Stimulated activated naive CD8-positive, alpha-beta T cell treated with anti-CD3 and anti-CD28 coated beads, Interleukin-15, Interleukin-2, amounts not matched to agents 100 ng/mL and 50 ng/mL, for 24 hours (primary cell): ENCODE data around the gene GABARAPL2.
"Not testable (repeated sequence)": the region's sequence is repeated elsewhere in the genome, so short reads cannot be mapped to it uniquely, and the experiment has no call there.

Source experiments
- H3K27ac Mint-ChIP-seq: one replicate; pipeline ENCODE4 v1.8.0; 2021; ENCODE audit warnings: mild to moderate bottlenecking, mixed read lengths
- H3K27me3 Mint-ChIP-seq: one replicate; pipeline ENCODE4 v1.8.0; 2021; ENCODE audit warnings: mixed read lengths
- H3K36me3 Mint-ChIP-seq: one replicate; pipeline ENCODE4 v1.8.0; 2021; ENCODE audit warnings: low read depth, mixed read lengths
- H3K4me1 Mint-ChIP-seq: one replicate; pipeline ENCODE4 v1.8.0; 2021; ENCODE audit warnings: low read depth, mixed read lengths
- H3K4me3 Mint-ChIP-seq: one replicate; pipeline ENCODE4 v1.8.0; 2021; ENCODE audit warnings: mild to moderate bottlenecking, mixed read lengths
- H3K9me3 Mint-ChIP-seq: one replicate; pipeline ENCODE4 v1.8.0; 2021; ENCODE audit warnings: mixed read lengths

Gene GABARAPL2

DNA sequence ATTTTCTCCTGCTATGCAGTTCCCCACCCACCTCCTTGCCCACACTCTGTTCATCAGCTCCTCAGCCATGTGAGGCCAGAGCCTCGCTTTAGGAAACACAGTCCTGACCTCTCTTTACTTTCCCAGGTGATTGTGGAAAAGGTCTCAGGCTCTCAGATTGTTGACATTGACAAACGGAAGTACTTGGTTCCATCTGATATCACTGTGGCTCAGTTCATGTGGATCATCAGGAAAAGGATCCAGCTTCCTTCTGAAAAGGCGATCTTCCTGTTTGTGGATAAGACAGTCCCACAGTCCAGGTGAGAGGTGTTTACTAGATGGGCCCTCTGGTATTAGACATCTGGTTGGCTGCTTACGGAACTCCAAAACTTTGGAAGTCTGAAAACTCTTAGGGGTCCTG is 1.7 kb downstream of the GABARAPL2 start:
- Mint-ChIP-seq H3K36me3 (peaks cover 16% of the 10 kb centered on the region), H3K4me1 (peaks cover 51% of the 10 kb centered on the region), H3K27ac (no peak overlapping the region)

DNA sequence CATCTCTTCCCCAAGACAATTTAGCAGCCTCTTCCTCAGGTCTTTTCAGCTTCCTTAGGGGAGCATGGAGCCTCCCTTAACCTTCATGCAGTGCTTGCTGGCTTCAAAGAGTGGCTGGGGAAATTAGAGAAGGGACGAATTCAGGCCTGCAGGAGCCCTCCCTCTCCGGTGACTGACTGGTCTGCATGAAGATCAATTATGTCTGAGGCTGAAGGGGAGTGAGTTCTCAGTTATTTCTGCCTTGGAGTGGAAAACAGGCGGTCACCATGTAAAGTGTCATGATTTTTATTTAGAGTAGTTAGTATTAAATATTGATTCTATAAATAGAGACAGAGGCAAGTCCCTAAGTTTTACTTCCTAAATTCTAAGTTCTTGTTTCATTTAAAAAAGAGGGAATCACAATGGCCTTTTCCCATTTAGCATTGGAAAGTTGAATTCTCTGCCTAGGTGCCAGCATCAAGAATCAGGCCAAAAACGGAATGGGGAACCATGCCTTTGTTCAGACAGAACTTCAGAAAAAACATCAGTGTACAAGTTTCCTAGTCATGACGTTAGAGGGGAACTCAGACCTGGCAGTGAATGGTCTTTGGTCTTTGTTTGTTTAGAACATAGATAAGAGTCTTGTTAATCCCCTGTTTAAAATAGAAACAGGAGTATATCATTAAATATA is 4.4 kb downstream of the GABARAPL2 start:
- Mint-ChIP-seq H3K27ac (peak overlapping the region; percentile 63), H3K4me3 (no peak overlapping the region), H3K9me3 (no peaks in the 10 kb centered on the region), H3K27me3 (no peaks in the 10 kb centered on the region), H3K36me3 (peaks cover 34% of the 10 kb centered on the region), H3K4me1 (peaks cover 48% of the 10 kb centered on the region)

More for the DNA sequence above, 1.7 kb downstream of the GABARAPL2 start:
- Mint-ChIP-seq H3K9me3 (no peaks in the 10 kb centered on the region), H3K4me3 (peak overlapping the region; percentile 99), H3K27me3 (peaks cover 6% of the 10 kb centered on the region)

DNA sequence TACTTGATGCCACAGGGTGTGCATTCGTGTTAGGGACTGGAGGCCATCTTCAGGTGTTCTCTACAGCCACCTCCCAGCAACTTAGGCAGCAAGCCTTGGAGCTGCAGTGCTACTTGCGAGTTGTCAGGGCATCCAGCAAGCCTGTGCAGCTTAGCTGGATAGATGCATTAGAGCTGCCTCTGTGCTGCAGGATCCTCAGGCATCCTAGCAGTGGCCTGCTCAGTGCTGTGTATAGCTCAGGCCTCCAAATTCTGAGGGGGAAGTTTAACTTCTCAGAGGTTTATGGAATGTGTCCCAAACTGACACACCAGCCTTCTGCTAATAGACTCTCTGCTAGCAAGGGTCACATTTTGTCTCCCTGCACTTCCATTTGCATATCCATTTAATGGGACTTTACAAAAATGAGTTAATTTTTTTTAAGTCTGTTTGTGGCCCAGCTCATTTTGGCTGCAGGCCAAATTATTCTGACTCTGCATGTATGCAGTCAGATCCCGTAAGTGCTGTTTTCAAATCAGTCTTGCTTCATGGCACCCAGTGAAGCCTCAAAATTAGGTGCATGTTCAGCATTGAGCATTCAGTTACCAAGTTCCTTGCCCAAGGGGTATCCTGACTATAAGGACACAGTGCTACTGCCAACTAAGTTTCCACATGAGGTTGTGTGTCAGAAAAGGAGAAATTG is 6.8 kb downstream of the GABARAPL2 start:
- no peaks in the 10 kb centered on the region for H3K27me3 Mint-ChIP-seq
- H3K9me3 Mint-ChIP-seq: no peaks in the 10 kb centered on the region
- peaks cover 40% of the 10 kb centered on the region for H3K4me1 Mint-ChIP-seq
- no peak overlapping the region for H3K27ac Mint-ChIP-seq
- H3K36me3 Mint-ChIP-seq: peaks cover 50% of the 10 kb centered on the region
- H3K4me3 Mint-ChIP-seq: no peak overlapping the region

DNA sequence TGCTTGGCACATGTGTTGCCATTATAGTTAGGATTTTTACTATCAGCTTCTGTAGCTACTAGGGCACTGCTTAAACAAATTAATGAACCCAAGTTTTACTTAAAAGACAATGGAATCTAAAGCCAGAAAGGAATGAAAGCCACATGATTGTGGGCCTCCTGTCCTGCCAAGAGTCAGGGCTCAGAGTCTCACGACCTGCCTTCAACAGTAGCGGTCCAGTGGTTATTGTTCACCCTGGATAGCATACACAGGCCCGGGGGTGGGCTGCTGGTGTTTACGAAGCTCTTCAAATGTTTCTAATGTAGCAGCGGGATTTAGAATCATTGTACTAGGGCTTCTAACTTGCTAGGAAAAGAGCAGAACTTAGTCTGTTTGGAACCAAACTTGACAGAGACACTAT is 7.8 kb downstream of the GABARAPL2 start:
- Mint-ChIP-seq H3K9me3 (no peaks in the 10 kb centered on the region), H3K36me3 (peaks cover 57% of the 10 kb centered on the region), H3K27me3 (no peaks in the 10 kb centered on the region), H3K4me1 (peaks cover 39% of the 10 kb centered on the region), H3K27ac (peak overlapping the region; percentile 32), H3K4me3 (no peak overlapping the region)

DNA sequence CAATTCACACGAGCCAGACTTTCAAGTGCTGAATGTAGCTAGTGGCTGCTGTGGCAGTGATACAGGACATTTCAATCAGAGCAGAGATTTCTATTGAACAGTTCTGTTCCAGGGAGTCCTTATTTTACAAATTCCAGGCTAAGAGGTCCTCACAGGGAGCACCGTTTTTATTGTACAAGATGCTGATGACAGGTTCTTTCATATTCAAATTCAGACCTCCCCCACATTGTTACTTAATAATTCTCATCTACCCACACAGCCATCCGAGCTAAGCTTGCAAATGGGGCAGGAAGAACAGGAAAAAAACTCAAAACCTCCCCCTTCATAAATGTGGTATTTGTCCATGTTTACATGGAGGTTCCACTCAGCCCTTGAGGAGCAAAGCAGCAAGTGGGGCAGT is 9.8 kb downstream of the GABARAPL2 start:
- peaks cover 36% of the 10 kb centered on the region for H3K4me1 Mint-ChIP-seq
- no peaks in the 10 kb centered on the region for H3K9me3 Mint-ChIP-seq
- H3K36me3 Mint-ChIP-seq: peaks cover 65% of the 10 kb centered on the region
- no peak overlapping the region for H3K4me3 Mint-ChIP-seq
- H3K27me3 Mint-ChIP-seq: no peaks in the 10 kb centered on the region
- peak overlapping the region; percentile 26 for H3K27ac Mint-ChIP-seq

DNA sequence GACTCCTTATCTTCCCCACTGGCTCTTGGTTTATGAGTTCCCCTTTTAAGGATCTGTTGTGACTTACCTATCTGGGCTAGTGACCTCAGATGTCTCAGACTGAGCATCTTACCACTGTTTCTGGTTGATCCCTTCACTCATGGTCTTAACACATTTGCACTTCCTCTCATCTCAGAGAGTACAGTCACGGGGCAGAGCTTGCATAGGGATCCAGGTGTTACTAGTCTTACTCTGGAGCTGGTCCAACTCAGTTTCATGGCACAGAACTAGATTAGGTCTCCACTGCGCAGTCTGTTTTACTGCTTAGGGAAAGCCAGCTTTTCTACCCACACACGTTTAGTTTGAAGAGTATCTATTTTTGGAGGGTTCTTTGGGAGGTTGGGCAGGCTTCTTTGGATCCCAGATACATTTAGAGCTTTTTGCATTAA is 10.2 kb downstream of the GABARAPL2 start:
- Mint-ChIP-seq H3K27me3 (no peaks in the 10 kb centered on the region), H3K4me3 (no peak overlapping the region), H3K4me1 (peaks cover 32% of the 10 kb centered on the region), H3K36me3 (peaks cover 62% of the 10 kb centered on the region), H3K9me3 (no peaks in the 10 kb centered on the region), H3K27ac (peak overlapping the region; percentile 26)

DNA sequence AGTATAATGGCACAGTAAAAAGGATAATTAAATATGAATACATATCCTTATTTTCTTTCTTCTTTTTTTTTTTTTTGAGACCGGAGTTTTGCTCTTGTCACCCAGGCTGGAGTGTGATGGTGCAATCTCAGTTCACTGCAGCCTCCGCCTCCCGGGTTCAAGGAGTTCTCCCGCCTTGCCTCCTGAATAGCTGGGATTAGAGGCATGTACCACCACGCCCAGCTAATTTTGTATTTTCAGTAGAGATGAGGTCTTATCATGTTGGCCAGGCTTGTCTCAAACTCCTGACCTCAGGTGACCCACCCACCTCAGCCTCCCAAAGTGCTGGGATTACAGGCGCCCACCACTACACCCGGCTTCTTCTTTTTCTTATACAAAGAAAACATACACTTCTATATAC is 12.0 kb downstream of the GABARAPL2 start:
- Mint-ChIP-seq H3K36me3 (peaks cover 53% of the 10 kb centered on the region), H3K27me3 (no peaks in the 10 kb centered on the region), H3K4me3 (no peak overlapping the region), H3K27ac (peak overlapping the region; percentile 67), H3K4me1 (peaks cover 29% of the 10 kb centered on the region), H3K9me3 (no peaks in the 10 kb centered on the region)

DNA sequence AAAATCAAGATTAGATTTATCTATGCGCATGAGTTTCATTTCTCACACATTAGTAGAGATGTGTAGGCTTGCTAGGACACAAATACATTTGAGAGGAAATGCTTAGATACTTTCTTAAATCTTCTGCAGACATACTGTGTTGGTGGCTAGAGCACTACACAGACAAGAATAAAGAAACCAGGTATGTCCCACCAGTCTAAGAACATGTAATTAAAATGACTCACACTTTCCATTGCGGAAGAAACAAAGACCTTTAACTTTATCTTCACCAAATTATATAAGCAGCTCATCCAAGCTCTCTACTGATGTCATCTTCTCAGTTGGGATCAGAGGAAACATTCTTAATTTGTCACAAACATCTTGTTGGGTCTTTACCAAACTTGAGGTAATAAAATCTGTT is 12.5 kb downstream of the GABARAPL2 start:
- Mint-ChIP-seq H3K4me3 (no peak overlapping the region), H3K27me3 (no peaks in the 10 kb centered on the region), H3K36me3 (peaks cover 48% of the 10 kb centered on the region), H3K4me1 (peaks cover 28% of the 10 kb centered on the region), H3K9me3 (no peaks in the 10 kb centered on the region), H3K27ac (peak overlapping the region; percentile 67)

DNA sequence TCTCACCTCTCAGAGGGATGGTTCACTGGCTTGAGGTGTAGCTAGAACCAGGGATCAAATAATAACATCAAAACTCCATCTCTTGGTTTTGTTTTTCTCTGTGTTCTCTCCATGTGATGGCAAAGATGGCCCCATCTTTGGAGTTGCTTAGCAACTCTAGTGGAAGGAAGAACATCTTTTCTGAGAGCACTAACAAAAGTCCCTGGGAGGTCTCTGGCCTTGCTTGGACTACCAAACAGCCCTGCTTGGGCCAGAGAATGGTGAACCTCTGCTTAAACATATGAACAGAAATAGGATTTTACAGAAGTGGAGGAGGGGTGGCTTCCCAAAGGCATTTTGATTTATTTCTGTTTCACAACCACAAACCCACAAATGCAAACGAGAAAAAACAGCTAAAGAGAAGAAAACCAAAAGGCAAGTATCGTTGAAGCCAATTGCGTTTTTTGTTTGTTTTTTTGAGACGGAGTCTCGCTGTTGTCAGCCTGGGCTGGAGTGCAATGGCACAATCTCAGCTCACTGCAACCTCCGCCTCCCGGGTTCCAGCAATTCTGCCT is 13.2 kb downstream of the GABARAPL2 start:
- Mint-ChIP-seq H3K27me3 (no peaks in the 10 kb centered on the region), H3K4me3 (no peak overlapping the region), H3K27ac (no peak overlapping the region), H3K9me3 (no peaks in the 10 kb centered on the region), H3K36me3 (peaks cover 43% of the 10 kb centered on the region), H3K4me1 (peaks cover 30% of the 10 kb centered on the region)

DNA sequence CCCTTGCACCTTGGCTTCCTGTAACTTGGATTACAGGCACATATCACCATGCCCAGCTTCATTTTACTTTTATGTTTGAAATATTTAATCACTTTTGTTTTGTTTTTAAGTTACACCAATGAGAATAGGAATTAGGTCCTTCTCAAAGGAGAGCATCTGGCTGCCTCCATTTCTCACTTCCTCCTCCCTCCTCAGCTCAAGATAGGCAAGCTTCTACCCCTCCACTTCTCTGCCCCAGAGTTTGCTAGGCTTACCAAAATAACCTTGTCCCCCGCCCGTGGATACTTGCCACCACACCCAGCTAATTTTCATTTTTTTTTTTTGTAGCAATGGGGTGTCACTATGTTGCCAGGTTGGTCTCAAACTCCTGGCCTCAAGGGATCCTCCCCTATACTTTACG is 17.9 kb downstream of the GABARAPL2 start:
- H3K9me3 Mint-ChIP-seq: no peaks in the 10 kb centered on the region
- H3K27ac Mint-ChIP-seq: no peak overlapping the region
- H3K4me3 Mint-ChIP-seq: no peak overlapping the region

DNA sequence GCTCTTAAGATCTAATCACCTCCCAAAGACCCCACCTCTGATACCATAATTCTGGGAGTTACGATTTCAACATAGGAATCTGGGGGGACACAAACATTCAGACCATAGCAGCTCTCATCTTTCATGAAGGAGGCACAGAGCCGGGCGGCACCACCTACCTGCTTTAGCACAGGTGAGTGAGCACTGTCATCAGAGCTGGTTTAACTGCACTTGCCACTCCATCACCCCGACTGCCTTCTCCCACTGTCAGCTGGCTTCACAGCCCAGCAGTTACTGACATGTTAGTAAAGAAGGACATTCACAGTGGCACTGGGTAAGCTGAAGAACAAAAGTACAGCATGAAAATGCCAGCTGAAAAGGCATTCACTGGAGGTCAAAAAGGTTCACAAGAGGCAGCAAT is 22.5 kb downstream of the GABARAPL2 start:
- Mint-ChIP-seq H3K4me3 (no peak overlapping the region), H3K4me1 (peaks cover 9% of the 10 kb centered on the region), H3K9me3 (no peaks in the 10 kb centered on the region), H3K27me3 (no peaks in the 10 kb centered on the region), H3K27ac (no peak overlapping the region), H3K36me3 (no peaks in the 10 kb centered on the region)

More for the DNA sequence above, 17.9 kb downstream of the GABARAPL2 start:
- Mint-ChIP-seq H3K4me1 (peaks cover 16% of the 10 kb centered on the region), H3K27me3 (no peaks in the 10 kb centered on the region), H3K36me3 (peaks cover 11% of the 10 kb centered on the region)

DNA sequence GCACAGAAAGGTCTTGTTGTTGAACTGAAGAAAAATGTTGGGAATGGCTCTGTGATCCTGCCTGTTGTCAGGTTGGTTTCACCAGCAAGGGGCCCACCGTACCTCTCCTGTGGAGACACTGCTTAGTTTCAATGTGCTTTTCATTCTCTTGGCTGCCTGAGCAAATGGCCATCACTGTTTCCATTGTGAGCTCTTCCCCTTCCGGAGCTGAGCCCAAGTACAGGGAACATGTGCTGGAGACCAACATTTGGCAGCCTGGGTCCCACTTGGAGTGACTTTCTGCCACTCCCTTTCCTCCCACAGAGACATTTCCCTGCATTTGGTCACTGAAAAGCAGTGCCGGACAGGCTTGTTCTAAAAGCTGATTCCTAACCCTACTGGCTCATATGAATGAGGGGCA is 23.1 kb downstream of the GABARAPL2 start:
- H3K4me1 Mint-ChIP-seq: peaks cover 13% of the 10 kb centered on the region
- no peak overlapping the region for H3K4me3 Mint-ChIP-seq
- H3K9me3 Mint-ChIP-seq: no peaks in the 10 kb centered on the region
- H3K27me3 Mint-ChIP-seq: no peaks in the 10 kb centered on the region
- peaks cover 5% of the 10 kb centered on the region for H3K36me3 Mint-ChIP-seq
- H3K27ac Mint-ChIP-seq: no peak overlapping the region

DNA sequence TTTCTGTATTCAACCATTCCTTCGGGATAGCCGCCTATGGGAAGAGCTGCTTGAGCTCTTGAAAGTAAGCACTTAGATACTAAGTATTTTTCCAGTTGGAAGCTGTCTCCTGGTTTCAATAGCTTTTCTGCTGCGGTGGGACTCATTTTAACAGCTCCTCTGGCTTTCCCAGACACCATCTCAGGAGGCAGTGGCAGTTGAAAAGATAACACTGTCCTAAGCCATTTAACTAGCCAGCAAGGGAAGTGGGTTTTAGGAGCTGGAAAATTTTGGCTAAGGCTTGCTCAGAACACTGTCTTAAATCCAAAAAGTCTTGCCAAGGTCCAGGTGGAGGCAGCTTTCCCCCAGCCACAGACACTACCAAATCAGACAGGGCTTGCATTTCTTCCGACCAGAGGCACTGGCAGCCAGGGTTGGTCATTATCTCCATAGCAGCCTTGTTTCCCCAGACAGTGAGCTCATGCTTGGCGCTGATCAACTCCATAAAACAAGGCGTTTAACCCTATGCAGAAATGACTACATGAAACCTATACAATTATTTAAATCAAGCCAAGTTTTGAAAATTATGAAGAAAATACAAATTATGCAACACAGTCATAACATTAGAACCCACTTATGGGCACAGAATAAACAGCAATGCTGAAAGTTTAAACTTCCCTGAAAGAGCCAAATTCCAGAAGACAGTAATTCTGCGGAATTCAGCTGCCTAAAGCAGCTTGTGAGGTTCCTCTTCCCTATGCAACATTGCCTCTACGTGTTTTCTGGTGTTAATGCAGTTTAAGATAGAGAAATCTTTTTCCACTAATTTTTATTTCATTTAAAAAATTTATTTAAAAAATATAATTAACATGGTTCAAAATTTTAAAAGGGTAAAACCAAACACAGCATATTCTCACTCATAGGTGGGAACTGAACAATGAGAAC is 25.0 kb downstream of the GABARAPL2 start:
- Mint-ChIP-seq H3K27ac (no peak overlapping the region), H3K4me3 (no peak overlapping the region), H3K4me1 (peaks cover 13% of the 10 kb centered on the region), H3K9me3 (no peaks in the 10 kb centered on the region), H3K36me3 (peaks cover 11% of the 10 kb centered on the region), H3K27me3 (no peaks in the 10 kb centered on the region)

DNA sequence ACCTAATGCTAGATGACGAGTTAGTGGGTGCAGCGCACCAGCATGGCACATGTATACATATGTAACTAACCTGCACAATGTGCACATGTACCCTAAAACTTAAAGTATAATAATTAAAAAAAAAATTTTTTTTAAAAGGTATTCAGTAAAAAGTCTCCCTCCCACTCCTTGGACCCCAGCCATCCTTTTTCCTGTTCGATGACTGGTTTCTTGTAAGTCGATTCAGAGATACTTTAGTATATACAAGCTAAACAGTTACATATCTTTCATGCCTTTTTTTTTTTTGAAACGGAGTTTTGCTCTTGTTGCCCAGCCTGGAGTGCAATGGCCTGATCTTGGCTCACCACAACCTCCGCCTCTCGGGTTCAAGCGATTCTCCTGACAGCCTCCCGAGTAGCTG is 25.7 kb downstream of the GABARAPL2 start:
- H3K27ac Mint-ChIP-seq, H3K4me3 Mint-ChIP-seq, H3K9me3 Mint-ChIP-seq, H3K27me3 Mint-ChIP-seq: not testable (repeated sequence)
- Mint-ChIP-seq H3K4me1 (peaks cover 13% of the 10 kb centered on the region), H3K36me3 (peaks cover 14% of the 10 kb centered on the region)

DNA sequence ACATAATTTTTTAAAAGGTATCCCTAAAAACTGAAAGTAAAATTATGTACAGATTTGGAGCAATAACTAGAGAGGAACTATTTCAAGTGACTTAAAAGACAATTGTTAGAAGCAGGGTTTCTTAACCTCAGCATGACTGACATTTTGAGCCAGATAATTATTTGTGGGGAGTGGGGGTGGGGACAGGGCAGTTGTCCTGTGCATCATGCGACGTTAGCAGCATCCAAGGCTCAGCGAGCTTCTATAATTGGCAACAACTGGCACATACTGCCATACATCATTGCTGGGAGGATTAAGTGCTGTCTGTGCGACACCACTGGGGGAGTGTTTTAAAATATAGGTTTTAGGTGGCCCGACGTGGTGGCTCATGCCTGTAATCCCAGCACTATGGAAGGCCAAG is 27.1 kb downstream of the GABARAPL2 start:
- peaks cover 13% of the 10 kb centered on the region for H3K4me1 Mint-ChIP-seq
- no peak overlapping the region for H3K27ac Mint-ChIP-seq
- no peak overlapping the region for H3K4me3 Mint-ChIP-seq
- no peaks in the 10 kb centered on the region for H3K27me3 Mint-ChIP-seq
- H3K9me3 Mint-ChIP-seq: no peaks in the 10 kb centered on the region
- peaks cover 26% of the 10 kb centered on the region for H3K36me3 Mint-ChIP-seq
